HepG2 (cell line): ENCODE data around the gene MED13. TPM values are rescaled to one million over a fixed set of nuclear protein-coding genes. Genes with fewer than 3 reads are reported as not detected.
A peak's percentile ranks its signal among the peaks of the same experiment; 100 is the strongest.

Experiments used
- FOXO1 ChIP-seq: sonication (generic); formaldehyde crosslinking; IDR thresholded peaks from 2 replicates; pipeline ENCODE4 v1.4.0; 2020; ENCODE audit warnings: missing genetic modification reagents
- GRHL1 ChIP-seq: sonication (generic); formaldehyde crosslinking; conservative IDR thresholded peaks from 2 replicates; pipeline ENCODE4 v1.8.0; 2022; ENCODE audit warnings: missing genetic modification reagents
- KLF15 ChIP-seq: sonication (generic); formaldehyde crosslinking; IDR thresholded peaks from 2 replicates; pipeline ENCODE4 v1.8.1; 2023; ENCODE audit warnings: borderline replicate concordance, mild to moderate bottlenecking, inconsistent platforms, missing genetic modification reagents, mixed read lengths
- LCORL ChIP-seq, 2 experiments: fragments of 450-650 bp in 1 of 2; sonication (generic) in 1 of 2; formaldehyde crosslinking in 1 of 2; IDR thresholded peaks; 2 replicates each; pipeline versions ENCODE4 v1.5.0 to v1.6.1; 2017 to 2020; ENCODE audit warnings: antibody characterized with exemption in 1 of 2, missing genetic modification reagents in 1 of 2
- MTF1 ChIP-seq: sonication (generic); formaldehyde crosslinking; IDR thresholded peaks from 2 replicates; pipeline ENCODE4 v1.5.0; 2020; ENCODE audit warnings: missing genetic modification reagents
- NR2F6 ChIP-seq, 2 experiments: IDR thresholded peaks; 2 replicates each; pipeline ENCODE4 v1.6.1; 2016; ENCODE audit warnings: antibody characterized with exemption in 1 of 2, mild to moderate bottlenecking in 1 of 2
- PHF21A ChIP-seq: sonication (generic); formaldehyde crosslinking; IDR thresholded peaks from 2 replicates; pipeline ENCODE4 v1.5.0; 2020; ENCODE audit warnings: mild to moderate bottlenecking, missing genetic modification reagents
- U2AF1 ChIP-seq: fragments of 200-400 bp; formaldehyde crosslinking; optimal IDR thresholded peaks from 2 replicates; pipeline ENCODE3; 2017; ENCODE audit warnings: mild to moderate bottlenecking, low read depth, low read length
- ZBTB14 ChIP-seq: sonication (generic); formaldehyde crosslinking; IDR thresholded peaks from 2 replicates; pipeline ENCODE4 v1.4.0; 2020; ENCODE audit warnings: missing genetic modification reagents
- ZNF224 ChIP-seq: sonication (generic); formaldehyde crosslinking; IDR thresholded peaks from 2 replicates; pipeline ENCODE4 v1.5.0; 2020; ENCODE audit warnings: mild to moderate bottlenecking, missing genetic modification reagents
- ZNF484 ChIP-seq: sonication (generic); formaldehyde crosslinking; IDR thresholded peaks from 2 replicates; pipeline ENCODE4 v1.5.1; 2020; ENCODE audit warnings: mild to moderate bottlenecking, low read depth, missing genetic modification reagents, borderline replicate concordance
- ZNF749 ChIP-seq: sonication (generic); formaldehyde crosslinking; IDR thresholded peaks from 2 replicates; pipeline ENCODE4 v1.8.0; 2022; ENCODE audit warnings: mild to moderate bottlenecking, missing genetic modification reagents, moderate library complexity, borderline replicate concordance
- polyA plus RNA-seq, 8 experiments: library from polyadenylated mRNA; depleted of rRNA in 3 of 8; stranded (reverse) in 7 of 8; unstranded in 1 of 8; fragments of >200 nt; fragmentation: Illumina TruSeq in 4 of 8; extraction: Trizol in 4 of 8; gene quantifications; 2 replicates each; pipeline versions ENCODE4 v1.2.1 to v1.2.3, GENCODE V29; 2011 to 2016; ENCODE audit warnings: low read depth in 4 of 8, missing spikeins in 1 of 8, mixed read lengths in 1 of 8; ENCODE audit not compliant: insufficient read depth in 1 of 8
- total RNA-seq, 5 experiments: library from RNA; depleted of rRNA; stranded (reverse); fragments of >200 nt; fragmentation: Illumina TruSeq; extraction: Trizol; gene quantifications; 2 replicates each; pipeline ENCODE4 v1.2.3, GENCODE V29; 2016; ENCODE audit warnings: low read depth in 1 of 5
- TF ChIP-seq, protein P1 (sequence below): sonication (generic); formaldehyde crosslinking; IDR thresholded peaks from 2 replicates; pipeline ENCODE4 v1.4.0; 2020; ENCODE audit warnings: mild to moderate bottlenecking, missing genetic modification reagents, borderline replicate concordance
- TF ChIP-seq, protein P2 (sequence below): sonication (generic); formaldehyde crosslinking; IDR thresholded peaks from 2 replicates; pipeline ENCODE4 v1.8.1; 2022; ENCODE audit warnings: mild to moderate bottlenecking, missing genetic modification reagents
- TF ChIP-seq, protein P3 (sequence below): IDR thresholded peaks from 2 replicates; pipeline ENCODE4 v1.6.1; 2016; ENCODE audit warnings: low read depth, missing genetic modification reagents, missing compliant biosample characterization

Gene MED13
- total and polyA plus RNA-seq, 2 of the 13 experiments (the other 11 are each of a cell fraction or from before 2014, with no cell fraction given) = 27.4 to 69.1 TPM

GRCh38 chr17:62065611-62066468 is 762 bp upstream of the MED13 start (continued):
- TF ChIP-seq GRHL1 (CRISPR knock-in tag) (no peak), ZBTB14 (CRISPR knock-in tag) (peak; percentile 53; the same call in 1 of the 2 replicates), ZNF224 (CRISPR knock-in tag) (peak; percentile 78; the same call in 1 of the 2 replicates), KLF15 (no peak), U2AF1 (no peak), ZNF484 (CRISPR knock-in tag) (peak; percentile 70; the same call in 1 of the 2 replicates), MTF1 (CRISPR knock-in tag) (0 out of 2 replicates have a peak, but pooled peaks have one; percentile 46), FOXO1 (CRISPR knock-in tag) (peak; percentile 49), PHF21A (CRISPR knock-in tag) (peak; percentile 81; the same call in 1 of the 2 replicates), LCORL (IDR thresholded peaks at IDR 0.05) (no peak), LCORL (CRISPR knock-in tag; IDR thresholded peaks at IDR 0.05) (peak; percentile 91), ZNF749 (CRISPR knock-in tag) (no peak), NR2F6 (IDR thresholded peaks at IDR 0.05) (no peak), NR2F6 (CRISPR knock-in tag; IDR thresholded peaks at IDR 0.05) (peak; percentile 41; the same call in 1 of the 2 replicates)
- TF ChIP-seq, protein P1, sequence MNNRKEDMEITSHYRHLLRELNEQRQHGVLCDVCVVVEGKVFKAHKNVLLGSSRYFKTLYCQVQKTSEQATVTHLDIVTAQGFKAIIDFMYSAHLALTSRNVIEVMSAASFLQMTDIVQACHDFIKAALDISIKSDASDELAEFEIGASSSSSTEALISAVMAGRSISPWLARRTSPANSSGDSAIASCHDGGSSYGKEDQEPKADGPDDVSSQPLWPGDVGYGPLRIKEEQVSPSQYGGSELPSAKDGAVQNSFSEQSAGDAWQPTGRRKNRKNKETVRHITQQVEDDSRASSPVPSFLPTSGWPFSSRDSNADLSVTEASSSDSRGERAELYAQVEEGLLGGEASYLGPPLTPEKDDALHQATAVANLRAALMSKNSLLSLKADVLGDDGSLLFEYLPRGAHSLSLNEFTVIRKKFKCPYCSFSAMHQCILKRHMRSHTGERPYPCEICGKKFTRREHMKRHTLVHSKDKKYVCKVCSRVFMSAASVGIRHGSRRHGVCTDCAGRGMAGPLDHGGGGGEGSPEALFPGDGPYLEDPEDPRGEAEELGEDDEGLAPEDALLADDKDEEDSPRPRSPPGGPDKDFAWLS (CRISPR knock-in tag) = no peak
- TF ChIP-seq, protein P2, sequence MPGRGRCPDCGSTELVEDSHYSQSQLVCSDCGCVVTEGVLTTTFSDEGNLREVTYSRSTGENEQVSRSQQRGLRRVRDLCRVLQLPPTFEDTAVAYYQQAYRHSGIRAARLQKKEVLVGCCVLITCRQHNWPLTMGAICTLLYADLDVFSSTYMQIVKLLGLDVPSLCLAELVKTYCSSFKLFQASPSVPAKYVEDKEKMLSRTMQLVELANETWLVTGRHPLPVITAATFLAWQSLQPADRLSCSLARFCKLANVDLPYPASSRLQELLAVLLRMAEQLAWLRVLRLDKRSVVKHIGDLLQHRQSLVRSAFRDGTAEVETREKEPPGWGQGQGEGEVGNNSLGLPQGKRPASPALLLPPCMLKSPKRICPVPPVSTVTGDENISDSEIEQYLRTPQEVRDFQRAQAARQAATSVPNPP (CRISPR knock-in tag) = peak; percentile 73; the same call in 1 of the 2 replicates
- TF ChIP-seq, protein P3, sequence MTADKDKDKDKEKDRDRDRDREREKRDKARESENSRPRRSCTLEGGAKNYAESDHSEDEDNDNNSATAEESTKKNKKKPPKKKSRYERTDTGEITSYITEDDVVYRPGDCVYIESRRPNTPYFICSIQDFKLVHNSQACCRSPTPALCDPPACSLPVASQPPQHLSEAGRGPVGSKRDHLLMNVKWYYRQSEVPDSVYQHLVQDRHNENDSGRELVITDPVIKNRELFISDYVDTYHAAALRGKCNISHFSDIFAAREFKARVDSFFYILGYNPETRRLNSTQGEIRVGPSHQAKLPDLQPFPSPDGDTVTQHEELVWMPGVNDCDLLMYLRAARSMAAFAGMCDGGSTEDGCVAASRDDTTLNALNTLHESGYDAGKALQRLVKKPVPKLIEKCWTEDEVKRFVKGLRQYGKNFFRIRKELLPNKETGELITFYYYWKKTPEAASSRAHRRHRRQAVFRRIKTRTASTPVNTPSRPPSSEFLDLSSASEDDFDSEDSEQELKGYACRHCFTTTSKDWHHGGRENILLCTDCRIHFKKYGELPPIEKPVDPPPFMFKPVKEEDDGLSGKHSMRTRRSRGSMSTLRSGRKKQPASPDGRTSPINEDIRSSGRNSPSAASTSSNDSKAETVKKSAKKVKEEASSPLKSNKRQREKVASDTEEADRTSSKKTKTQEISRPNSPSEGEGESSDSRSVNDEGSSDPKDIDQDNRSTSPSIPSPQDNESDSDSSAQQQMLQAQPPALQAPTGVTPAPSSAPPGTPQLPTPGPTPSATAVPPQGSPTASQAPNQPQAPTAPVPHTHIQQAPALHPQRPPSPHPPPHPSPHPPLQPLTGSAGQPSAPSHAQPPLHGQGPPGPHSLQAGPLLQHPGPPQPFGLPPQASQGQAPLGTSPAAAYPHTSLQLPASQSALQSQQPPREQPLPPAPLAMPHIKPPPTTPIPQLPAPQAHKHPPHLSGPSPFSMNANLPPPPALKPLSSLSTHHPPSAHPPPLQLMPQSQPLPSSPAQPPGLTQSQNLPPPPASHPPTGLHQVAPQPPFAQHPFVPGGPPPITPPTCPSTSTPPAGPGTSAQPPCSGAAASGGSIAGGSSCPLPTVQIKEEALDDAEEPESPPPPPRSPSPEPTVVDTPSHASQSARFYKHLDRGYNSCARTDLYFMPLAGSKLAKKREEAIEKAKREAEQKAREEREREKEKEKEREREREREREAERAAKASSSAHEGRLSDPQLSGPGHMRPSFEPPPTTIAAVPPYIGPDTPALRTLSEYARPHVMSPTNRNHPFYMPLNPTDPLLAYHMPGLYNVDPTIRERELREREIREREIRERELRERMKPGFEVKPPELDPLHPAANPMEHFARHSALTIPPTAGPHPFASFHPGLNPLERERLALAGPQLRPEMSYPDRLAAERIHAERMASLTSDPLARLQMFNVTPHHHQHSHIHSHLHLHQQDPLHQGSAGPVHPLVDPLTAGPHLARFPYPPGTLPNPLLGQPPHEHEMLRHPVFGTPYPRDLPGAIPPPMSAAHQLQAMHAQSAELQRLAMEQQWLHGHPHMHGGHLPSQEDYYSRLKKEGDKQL (CRISPR knock-in tag) = no peak; the same call in 1 of the 2 replicates
